GM12873 (cell line): Measurements from ENCODE around the gene AFAP1.

Experiments
- TF ChIP-seq, protein P1 (sequence below): IDR thresholded peaks from 2 replicates; pipeline ENCODE4 v1.5.1; 2012; ENCODE audit warnings: low read depth, mild to moderate bottlenecking, moderate library complexity, low read length, control low read depth; ENCODE audit not compliant: insufficient read depth; ENCODE audit errors: missing control alignments

AFAP1 gene

DNA sequence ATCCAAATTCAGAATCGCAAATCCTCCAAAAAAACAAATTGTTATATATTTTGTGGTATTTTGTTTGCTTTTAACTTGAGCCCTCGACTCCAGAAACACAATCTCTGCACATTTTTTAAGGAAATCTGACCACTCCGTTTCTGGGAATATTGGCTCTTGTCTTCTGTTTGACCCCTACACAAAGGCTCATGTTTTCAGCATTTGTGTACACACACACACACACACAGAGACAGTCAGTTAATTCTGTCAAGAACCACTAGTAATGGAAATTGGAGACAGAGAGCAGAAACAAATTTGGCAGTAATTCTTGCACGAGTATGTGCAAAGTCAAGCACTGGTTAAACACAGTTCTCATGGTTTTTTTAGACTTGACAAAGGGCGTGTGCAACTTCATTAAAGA lies 115.4 kb downstream of the AFAP1 start:
- TF ChIP-seq, protein P1, sequence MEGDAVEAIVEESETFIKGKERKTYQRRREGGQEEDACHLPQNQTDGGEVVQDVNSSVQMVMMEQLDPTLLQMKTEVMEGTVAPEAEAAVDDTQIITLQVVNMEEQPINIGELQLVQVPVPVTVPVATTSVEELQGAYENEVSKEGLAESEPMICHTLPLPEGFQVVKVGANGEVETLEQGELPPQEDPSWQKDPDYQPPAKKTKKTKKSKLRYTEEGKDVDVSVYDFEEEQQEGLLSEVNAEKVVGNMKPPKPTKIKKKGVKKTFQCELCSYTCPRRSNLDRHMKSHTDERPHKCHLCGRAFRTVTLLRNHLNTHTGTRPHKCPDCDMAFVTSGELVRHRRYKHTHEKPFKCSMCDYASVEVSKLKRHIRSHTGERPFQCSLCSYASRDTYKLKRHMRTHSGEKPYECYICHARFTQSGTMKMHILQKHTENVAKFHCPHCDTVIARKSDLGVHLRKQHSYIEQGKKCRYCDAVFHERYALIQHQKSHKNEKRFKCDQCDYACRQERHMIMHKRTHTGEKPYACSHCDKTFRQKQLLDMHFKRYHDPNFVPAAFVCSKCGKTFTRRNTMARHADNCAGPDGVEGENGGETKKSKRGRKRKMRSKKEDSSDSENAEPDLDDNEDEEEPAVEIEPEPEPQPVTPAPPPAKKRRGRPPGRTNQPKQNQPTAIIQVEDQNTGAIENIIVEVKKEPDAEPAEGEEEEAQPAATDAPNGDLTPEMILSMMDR: no peak

DNA sequence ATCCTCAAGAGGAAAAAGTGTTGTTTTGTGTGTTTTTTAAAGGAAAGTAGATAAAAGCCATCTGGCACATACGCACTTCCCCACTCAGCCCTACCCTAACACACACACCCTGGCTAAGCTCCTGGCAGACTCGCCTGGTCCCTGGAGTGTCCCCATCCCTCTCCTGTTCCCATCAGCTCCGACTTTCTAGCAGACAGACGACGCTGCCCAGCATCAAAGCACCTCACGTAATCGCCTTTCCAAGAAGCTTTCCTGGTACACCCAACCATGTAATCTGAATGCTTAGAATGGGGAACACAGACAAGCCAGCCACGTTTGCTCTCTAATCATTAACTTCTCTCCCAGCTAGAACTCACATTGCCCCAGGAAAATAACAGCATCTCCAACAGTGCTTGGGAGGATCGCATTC lies 116.2 kb downstream of the AFAP1 start:
- TF ChIP-seq, protein P1: no peak

DNA sequence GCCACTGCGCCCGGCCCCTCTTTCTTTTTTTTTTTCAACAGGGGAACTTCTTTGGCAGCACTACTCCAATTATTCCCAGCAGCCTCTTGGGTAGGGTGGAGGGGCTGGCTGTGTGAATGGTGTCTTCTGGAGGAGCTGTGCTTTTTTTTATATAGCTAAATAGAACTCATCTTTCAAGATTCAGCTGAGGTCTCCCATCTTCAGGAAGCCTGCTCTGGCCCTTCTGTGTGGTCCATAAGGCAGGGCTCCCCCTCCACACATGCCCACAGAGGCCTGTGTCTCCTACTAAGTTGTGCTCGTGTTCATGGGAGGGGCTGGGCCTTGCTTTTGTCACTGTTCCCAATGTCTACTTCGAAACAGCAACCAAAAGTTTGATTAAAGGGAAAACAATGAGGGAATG lies 116.8 kb downstream of the AFAP1 start:
- TF ChIP-seq, protein P1: no peak

DNA sequence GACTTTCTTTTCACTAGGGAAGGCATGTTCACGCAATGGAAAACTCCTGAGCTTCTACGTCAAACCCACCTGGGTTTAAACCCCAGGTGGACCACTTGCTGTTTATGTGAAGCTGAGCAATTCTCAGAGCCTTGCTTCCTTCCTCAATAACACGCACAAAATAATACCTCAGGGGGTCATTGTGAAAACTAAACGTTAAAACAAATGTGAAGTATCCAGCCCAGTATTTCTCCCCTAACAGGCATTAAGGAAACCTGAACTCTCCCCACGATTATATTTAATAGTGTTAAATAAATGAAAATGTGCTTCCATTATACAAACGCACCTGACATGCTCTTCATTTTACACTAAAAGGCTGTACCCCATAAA lies 117.5 kb downstream of the AFAP1 start:
- TF ChIP-seq, protein P1: no peak

DNA sequence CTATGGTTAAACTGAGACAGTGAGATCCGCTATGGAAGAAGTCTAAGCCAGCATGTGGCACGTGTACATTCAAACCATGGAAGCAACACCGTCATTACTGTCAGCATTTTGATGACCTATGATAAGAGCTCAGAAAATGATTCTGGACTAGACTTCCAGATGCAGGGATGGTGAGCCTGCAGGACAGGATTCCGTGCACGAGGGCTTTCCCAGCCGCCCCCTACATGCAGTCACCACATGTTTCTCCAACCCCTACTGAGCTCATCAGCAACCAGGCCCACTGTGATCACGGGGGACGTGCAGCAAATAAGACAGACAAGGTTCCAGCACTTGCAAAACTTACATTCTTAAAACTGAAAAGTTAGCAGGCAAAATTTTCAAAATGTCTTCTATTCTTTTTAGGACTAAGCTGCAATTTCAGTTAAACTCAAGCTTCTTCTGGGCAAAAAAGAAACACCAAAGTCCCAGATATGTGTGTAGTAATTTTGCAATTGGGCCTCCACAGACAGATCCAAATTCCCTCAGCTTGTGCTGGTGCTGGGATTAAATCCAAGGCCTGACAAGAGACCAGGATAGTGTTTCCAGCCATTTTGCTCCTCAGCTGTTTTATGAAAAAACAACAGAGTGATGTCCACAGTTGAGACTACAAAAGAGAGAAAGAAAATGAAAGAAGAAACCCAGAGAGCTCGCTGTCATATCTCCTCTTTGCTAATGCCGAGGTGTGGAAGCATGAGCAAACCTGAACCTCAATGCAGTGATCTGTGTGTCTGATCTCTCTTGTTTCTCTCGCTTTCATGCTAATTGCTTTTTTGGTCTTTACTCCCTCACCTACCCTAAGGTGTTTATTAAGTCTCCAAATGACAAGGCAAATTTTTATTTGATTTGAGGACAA lies 118.2 kb downstream of the AFAP1 start:
- TF ChIP-seq, protein P1: no peak

DNA sequence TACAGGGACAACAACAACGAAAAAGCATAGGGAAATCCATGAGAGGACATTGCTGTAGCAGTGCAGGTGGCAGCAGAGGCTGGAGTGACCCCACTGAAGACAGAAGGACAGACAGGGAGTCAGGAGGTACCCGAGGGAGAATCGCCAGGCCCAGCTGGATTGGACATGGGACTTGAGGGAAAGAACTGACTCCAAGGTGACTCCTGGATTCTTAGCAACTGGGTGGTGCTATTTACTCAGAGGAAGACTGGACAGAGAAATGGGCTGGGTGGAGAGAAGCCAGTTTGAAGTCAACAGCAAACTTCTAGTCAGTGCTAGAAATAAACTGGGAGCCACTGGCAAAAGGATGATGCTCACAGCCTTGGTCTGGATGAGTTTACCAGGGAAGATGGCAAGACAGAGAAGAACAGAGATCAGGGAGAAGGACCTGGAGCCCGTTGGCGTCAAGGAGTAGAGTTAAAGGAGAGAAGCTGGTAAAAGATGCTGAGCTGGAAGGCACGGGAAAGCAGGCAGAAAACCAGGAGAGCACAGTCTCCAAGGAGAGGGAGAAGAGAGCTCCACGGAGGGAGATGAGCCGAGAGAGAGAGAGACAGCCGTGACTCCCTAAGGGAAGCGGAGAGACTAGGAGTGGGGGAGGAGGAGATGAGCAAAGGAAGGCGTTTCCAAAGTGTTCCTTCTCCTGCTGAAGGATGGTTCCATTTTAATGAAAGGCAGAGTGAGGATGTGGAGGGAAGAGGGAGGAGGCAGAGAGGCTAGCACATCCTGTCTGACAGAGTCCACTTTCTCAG lies 119.4 kb downstream of the AFAP1 start:
- TF ChIP-seq, protein P1: no peak

DNA sequence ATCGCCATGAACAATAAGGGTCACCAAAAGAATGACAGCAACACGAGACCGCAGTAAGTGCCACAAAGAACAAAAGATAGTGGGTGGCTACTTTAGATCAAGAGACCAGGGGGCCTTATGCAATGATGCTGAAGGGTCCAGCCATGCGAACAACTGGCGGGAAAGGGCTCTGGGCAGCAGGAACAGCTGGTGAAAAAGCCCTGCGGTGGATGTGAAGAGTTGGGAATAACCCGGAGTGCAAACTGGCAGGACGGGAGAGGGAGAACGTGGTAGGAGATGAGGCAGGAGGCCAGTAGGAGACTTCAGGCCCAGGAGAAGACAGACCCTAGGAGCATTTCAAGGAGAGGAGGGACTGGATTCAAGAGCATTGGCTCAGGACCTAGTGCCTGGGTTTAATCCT lies 120.2 kb downstream of the AFAP1 start:
- TF ChIP-seq, protein P1: no peak
